GM18868 (cell line): Measurements from ENCODE around the gene IFT172.
"Not testable (repeated sequence)": the region's sequence is repeated elsewhere in the genome, so short reads cannot be mapped to it uniquely, and the experiment has no call there.

Source experiments
- ATAC-seq: cut with Tn5 transposase; IDR thresholded peaks from one replicate; pipeline ENCODE4 v1.9.1; 2021; ENCODE audit warnings: mild to moderate bottlenecking, moderate library complexity; ENCODE audit not compliant: unreplicated experiment

Gene IFT172, protein sequence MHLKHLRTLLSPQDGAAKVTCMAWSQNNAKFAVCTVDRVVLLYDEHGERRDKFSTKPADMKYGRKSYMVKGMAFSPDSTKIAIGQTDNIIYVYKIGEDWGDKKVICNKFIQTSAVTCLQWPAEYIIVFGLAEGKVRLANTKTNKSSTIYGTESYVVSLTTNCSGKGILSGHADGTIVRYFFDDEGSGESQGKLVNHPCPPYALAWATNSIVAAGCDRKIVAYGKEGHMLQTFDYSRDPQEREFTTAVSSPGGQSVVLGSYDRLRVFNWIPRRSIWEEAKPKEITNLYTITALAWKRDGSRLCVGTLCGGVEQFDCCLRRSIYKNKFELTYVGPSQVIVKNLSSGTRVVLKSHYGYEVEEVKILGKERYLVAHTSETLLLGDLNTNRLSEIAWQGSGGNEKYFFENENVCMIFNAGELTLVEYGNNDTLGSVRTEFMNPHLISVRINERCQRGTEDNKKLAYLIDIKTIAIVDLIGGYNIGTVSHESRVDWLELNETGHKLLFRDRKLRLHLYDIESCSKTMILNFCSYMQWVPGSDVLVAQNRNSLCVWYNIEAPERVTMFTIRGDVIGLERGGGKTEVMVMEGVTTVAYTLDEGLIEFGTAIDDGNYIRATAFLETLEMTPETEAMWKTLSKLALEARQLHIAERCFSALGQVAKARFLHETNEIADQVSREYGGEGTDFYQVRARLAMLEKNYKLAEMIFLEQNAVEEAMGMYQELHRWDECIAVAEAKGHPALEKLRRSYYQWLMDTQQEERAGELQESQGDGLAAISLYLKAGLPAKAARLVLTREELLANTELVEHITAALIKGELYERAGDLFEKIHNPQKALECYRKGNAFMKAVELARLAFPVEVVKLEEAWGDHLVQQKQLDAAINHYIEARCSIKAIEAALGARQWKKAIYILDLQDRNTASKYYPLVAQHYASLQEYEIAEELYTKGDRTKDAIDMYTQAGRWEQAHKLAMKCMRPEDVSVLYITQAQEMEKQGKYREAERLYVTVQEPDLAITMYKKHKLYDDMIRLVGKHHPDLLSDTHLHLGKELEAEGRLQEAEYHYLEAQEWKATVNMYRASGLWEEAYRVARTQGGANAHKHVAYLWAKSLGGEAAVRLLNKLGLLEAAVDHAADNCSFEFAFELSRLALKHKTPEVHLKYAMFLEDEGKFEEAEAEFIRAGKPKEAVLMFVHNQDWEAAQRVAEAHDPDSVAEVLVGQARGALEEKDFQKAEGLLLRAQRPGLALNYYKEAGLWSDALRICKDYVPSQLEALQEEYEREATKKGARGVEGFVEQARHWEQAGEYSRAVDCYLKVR (N-terminal part only)

GRCh38 chr2:27489498-27490397, at the start of gene IFT172:
TSS of gene IFT172 (minus strand) at chr2:27489743. CDS start at chr2:27489653, 90 bp downstream.
- ATAC-seq: peak; percentile 98

GRCh38 chr2:27538839-27539450, 49.4 kb upstream of the IFT172 start:
- not testable (repeated sequence) for ATAC-seq

DNA sequence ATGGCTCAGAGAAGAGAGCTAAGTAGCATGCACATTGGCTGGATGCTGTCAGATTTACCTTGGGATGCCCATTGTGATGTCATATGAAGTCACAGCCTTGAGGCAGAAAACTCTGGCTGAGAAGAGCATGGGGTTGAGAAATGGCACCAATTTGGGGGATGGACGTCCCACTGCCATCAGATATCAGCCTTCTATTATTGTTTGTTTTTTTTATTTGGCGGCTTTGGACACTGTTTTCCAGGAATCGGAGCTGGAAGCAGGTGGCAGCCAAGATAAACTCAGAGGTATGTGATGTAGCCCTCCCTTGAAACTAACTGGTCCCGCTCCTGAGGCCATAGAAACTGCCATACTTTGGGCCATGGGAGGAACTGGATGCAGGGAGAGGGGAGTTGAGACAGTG, 47.7 kb upstream of the IFT172 start:
- no peak for ATAC-seq

DNA sequence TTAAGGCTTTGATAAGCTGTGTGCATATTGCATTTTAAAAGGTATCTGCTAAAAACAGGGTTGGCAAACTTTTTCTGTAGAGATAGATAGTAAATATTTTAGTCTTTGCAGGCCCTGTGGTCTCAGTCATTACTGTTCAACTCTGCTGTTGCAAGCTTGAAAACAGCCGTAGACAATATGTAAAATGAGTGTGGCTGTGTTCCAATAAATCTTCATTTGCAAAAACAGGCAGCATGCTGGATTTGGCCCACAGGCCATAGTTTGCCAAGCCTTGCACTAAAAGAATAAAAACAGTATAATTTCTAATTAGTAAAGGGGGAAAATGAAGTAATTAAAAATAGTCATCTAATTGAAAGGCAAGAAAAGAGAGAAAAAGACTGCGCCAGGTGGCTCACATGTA, 42.4 kb upstream of the IFT172 start:
- no peak for ATAC-seq

DNA sequence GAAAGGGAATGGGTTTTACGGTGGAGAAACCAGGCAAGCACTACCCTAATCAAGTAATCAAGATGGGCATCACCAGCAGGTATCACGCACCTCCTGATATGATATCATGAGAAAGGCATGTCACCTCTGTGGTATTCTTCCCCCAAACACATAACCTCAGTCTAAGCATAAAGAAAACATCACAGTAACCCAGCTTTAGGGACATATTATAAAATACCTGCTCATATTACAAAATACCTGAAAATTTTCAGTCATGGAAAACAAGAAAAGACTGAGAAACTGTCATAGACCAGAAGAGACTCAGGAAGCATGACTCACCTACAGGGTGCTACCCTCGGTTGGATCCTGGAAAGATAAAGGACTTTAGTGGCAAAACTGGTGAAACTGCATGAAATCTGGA, 37.6 kb upstream of the IFT172 start:
- no peak for ATAC-seq

GRCh38 chr2:27522400-27522945, 32.9 kb upstream of the IFT172 start:
- no peak for ATAC-seq

- ATAC-seq: no peak
Observed at GRCh38 chr2:27520316-27520715, 30.8 kb upstream of the IFT172 start.

- no peak for ATAC-seq
Observed at GRCh38 chr2:27518782-27519113, 29.2 kb upstream of the IFT172 start.

DNA sequence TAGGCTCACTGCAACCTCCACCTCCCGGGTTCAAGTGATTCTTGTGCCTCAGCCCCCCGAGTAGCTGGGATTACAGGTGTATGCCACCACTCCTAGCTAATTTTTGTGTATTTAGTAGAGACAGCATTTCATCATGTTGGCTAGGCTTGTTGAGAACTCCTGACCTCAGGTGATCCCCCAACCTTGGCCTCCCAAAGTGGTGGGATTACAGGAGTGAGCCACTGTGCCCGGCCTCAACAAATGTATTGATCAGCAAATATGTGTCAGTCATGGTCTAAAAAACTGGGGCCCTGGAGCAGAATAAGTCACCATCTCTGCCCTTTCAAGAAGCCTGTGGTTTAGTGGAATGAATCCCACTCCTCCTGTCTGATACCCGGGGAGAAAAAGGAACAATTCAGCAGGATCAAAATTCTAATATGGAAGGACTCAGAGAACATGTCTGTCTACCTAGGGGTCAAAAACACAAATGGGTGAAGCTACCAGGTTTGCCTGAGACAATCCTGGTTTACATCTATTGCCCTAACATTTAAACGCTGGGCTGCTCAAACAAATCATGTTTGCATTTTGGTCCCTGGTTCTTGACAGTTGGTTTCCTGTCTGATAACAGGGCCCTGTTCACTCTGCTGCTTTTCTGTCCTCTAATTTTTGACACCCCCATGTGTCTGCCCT, 28.7 kb upstream of the IFT172 start:
- no peak for ATAC-seq

DNA sequence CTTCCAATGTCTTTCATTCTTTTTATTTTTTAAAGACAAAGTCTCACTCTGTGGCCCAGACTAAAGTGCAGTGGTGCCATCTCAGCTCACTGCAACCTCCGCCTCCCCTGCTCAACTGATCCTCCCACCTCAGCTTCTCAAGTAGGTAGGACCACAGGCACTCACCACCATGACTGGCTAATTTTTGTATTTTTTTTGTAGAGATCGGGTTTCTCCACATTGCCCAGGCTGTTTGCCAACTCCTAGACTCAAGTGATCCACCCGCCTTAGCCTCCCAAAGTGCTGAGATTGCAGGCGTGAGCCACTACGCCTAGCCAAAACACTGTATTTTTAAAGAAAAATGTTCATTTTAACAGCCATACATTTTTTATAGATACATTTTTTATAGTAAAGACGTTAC, 19.8 kb upstream of the IFT172 start:
- no peak for ATAC-seq

DNA sequence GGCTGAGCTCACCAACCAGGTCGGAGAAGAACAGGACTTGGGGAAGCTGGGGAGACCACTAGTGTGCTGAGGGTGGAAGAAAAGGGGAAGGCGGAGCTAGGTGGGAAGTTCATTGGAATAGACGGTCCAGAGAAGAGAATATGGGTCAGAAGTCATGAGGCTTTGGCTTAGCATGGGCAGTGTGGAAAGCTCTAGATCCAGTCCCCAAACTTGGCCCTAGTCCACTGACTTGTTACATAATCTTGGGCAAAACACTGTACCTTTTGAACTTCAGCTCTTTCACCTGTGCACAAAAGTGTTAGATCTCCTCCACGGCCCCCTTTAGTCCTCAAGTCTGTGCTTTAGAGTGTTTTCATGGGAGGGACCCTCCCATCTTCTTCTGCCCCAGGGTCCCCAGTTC, 17.8 kb upstream of the IFT172 start:
- ATAC-seq: no peak

- ATAC-seq: no peak
Observed at GRCh38 chr2:27506587-27506986, 17.0 kb upstream of the IFT172 start.

- ATAC-seq: no peak
Observed at GRCh38 chr2:27502142-27502541, 12.6 kb upstream of the IFT172 start.

DNA sequence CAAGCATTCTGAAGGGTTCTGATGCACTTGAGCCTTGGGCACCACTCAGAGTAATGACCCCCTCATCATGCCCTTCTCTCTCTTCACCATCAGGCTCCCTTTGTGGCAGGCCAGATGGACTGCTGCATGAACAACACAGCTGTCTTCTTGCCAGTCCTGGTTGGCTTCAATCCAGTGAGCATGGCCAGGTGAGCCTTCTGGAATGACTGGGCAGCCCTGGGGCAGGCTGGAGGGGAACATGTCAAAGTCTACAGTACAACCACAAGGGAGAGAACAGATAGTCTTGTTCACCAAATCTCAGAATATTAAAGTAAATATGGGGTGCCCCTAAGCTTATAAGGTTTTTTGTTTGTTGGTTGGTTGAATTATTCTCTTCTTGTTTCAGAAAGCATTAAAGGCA, 11.5 kb upstream of the IFT172 start:
- no peak for ATAC-seq

GRCh38 chr2:27498975-27499374, 9.4 kb upstream of the IFT172 start:
- no peak for ATAC-seq

DNA sequence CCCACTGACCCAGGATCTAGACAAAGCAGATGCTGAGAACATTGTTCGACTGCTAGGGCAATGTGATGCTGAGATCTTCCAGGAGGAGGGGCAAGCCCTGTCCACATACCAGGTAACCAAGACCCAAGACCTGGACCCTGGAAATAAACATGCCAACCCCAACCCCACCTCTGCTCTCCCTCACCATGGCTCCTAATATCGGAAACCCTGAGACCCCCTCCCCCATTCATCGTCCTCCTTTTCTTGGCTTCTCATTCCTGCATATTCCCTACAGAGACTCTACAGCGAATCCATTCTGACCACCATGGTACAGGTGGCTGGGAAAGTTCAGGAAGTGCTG, 7.7 kb upstream of the IFT172 start:
- ATAC-seq: no peak

DNA sequence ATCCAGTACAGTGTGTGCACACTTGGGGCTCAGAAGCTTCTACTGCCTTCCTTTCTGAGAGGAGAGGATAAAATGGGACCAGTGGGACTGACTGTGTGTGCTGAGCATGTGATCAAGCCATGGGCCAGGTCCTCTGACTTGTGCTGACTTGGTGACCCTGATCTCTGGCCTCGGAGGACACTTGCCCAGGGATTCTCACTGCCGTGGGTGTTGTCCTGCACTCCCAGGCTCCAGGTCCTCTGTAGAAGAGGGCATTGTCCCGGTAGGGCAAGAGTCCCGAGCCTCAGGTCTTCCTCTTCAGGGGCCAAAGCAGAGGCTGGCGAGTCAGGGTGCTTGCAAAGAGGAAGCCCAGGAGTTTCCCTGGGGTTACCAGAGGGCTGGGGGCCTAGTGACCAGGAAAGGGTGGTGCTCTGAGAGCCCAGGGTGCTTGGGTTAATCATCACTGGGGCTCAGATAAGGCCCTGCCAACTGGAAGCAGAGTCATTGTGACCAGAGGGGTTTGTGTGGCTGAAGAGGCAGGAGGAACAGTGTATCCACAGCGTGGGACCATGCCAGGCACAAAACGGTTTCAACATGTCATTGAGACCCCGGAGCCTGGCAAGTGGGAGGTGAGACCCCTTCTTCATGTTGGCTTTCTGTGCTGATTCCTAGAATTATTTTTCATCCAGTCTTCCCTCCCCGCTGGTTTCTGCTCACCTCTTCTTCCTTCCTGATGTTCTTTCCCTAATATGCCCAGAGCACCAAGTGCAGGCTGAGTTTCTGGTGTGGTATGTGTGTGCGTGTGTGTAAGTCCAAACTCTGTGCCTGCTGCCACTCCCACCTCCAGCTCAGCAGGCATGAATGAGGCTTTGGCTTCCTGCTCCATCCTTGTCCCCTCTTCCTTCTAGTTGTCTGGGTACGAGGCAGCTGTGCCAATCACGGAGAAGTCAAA, 7.1 kb upstream of the IFT172 start, which contains the start of gene GCKR:
Gene GCKR (plus strand): TSS at position 483 of the 931 bp plus-strand sequence. CDS start 66 bp downstream, at position 549.
- no peak for ATAC-seq

DNA sequence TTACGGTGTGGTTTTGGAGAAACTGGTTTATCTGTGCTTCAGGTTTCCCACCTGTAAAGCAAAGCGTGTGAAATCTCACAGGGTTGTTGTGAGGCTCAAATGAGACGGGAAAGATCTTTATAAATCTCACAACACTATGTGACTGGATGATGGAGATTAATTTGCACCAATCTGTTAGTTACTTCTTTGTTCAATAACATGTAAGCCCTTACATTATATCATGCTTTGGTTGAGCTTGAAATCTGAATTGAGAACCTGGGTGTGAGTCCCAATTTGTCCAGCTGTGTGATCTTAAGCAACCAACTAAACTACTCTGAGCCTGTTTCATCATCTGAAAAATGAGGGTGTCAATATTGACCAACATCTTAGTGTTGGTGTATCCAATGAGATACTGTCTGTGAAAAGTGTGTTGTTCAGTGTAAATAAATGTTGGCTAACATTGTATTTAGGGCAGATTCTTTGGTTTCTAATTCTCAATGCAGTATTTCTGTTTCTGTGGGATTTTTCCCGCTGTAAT, 6.4 kb upstream of the IFT172 start:
- no peak for ATAC-seq
